ENCODE measurements around the gene IFNG-AS1.

DNA sequence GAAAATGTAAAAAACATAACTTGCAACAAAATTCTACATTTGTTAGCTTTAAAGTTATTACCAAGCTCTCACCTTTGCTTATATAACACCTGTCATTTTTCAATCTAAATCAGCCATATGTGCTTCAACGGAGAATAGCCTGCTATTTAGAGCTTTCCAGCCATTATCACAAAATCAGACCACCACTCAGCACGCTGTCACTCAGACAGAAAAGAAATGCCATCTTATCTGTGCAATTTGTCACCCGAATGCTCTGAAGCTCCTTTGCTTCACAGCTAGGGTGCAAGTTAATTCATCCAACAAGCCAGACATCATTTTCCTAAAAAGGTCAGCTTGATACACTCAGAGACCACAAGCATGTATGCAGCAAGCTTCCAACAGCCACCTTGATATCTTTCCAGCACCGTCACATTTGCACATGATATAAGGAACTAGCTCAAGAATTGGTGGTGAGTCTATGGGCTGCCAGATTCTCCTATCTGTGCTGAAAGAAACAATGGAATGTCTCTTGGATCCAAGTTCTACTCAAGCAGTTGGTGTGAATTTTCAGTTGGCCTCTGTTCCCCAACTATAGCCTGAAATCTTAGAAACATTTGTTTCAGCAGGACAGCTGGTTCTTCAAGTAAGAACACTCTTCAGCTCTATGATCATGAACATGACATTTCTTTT, 20.0 kb upstream of the IFNG-AS1 start:
- TF ChIP-seq, protein P1, sequence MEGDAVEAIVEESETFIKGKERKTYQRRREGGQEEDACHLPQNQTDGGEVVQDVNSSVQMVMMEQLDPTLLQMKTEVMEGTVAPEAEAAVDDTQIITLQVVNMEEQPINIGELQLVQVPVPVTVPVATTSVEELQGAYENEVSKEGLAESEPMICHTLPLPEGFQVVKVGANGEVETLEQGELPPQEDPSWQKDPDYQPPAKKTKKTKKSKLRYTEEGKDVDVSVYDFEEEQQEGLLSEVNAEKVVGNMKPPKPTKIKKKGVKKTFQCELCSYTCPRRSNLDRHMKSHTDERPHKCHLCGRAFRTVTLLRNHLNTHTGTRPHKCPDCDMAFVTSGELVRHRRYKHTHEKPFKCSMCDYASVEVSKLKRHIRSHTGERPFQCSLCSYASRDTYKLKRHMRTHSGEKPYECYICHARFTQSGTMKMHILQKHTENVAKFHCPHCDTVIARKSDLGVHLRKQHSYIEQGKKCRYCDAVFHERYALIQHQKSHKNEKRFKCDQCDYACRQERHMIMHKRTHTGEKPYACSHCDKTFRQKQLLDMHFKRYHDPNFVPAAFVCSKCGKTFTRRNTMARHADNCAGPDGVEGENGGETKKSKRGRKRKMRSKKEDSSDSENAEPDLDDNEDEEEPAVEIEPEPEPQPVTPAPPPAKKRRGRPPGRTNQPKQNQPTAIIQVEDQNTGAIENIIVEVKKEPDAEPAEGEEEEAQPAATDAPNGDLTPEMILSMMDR (IDR thresholded peaks at IDR 0.05) = no peak
- TF ChIP-seq POLR2A (IDR thresholded peaks at IDR 0.05) = no peak
